ENCODE data around the gene AIG1. TPM values are rescaled to one million over a fixed set of nuclear protein-coding genes. Genes with fewer than 3 reads are reported as not detected.

Gene AIG1
- total and polyA plus RNA-seq, 2 of the 4 experiments (the other 2 are of a cell fraction) = 21.3 to 27.1 TPM

DNA sequence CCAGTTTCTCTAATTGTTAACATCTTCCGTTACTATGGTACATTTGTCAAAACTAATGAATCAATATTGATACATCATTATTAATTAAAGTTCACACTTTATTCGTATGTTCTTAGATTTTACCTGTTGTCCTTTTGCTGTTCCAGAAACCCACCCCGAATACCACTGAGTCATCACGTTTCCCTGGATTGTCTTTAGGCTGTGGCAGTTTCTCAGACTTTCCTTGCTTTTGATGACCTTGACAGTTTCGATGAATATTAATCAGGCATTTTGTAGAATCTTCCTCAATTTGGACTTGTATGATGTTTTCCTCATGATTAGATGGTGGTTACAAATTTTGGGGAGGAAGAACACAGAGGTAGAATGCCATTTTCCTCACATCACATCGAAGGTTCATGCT is 39.1 kb upstream of the AIG1 start:
- H2AK9ac ChIP-seq (replicated peaks; ENCODE audit: low read depth, low read length, poor library complexity) = no peak overlapping the region
- H3K4me2 ChIP-seq (ENCODE audit: low read depth, low read length) = no peak overlapping the region
- H3K4me3 ChIP-seq (ENCODE audit: insufficient read depth, low read depth, low read length) = no peak overlapping the region
- no peak overlapping the region for H3K14ac ChIP-seq (replicated peaks; ENCODE audit: low read depth, low read length)
- POLR2A ChIA-PET (ENCODE audit: unreplicated experiment) = no interaction called here
- intact Hi-C loops (cut with micrococcal nuclease) (no loop called here), in situ Hi-C loops (cut with MboI; ENCODE audit: low sequenced_read_pairs) (loop anchor here (5.0 kb wide), 1 partner anchor 329 kb away; no protein-coding TSS in a partner anchor), dilution Hi-C loops (cut with HindIII; ENCODE audit: low sequenced_read_pairs, unreplicated experiment) (no loop called here)
- no peak overlapping the region for H2BK5ac ChIP-seq (ENCODE audit: low read depth, low read length, poor library complexity, severe bottlenecking)
- no peak for ATAC-seq (ENCODE audit: low read depth)
- H2BK15ac ChIP-seq (ENCODE audit: low read depth, low read length) = no peak overlapping the region
- no peaks in the 10 kb centered on the region for H3K4me1 ChIP-seq (ENCODE audit: control insufficient read depth, insufficient read depth, low read length)
- DNase-seq = no peak
- BruUV-seq (replicated peaks) = no TSS peak
- no peak overlapping the region for H2BK120ac ChIP-seq (ENCODE audit: low read depth, low read length)
- no peak overlapping the region for H3K23ac ChIP-seq (ENCODE audit: low read depth, low read length)
- no peak overlapping the region for H2AFZ ChIP-seq (replicated peaks; ENCODE audit: low read length, poor library complexity)
- H4K8ac ChIP-seq (ENCODE audit: low read depth in 2 of 2, low read length in 2 of 2) = no peak overlapping the region
- no peaks in the 10 kb centered on the region for H3K36me3 ChIP-seq (ENCODE audit: control insufficient read depth, insufficient read depth, low read length)
- H3K27me3 ChIP-seq (ENCODE audit: control insufficient read depth, insufficient read depth, low read length) = no peaks in the 10 kb centered on the region
- no peak overlapping the region for H3K56ac ChIP-seq (ENCODE audit: extremely low read depth, insufficient read depth, low read length)
- no peak overlapping the region for H3K27ac ChIP-seq (ENCODE audit: insufficient read depth, low read length)
- no peak overlapping the region for H3K9ac ChIP-seq (ENCODE audit: low read depth, low read length)
- H4K91ac ChIP-seq (ENCODE audit: insufficient read depth, low read depth, low read length) = no peak overlapping the region
- H2AK5ac ChIP-seq (ENCODE audit: low read depth, low read length) = no peak overlapping the region
- TF ChIP-seq NFE2L2 (IDR thresholded peaks at IDR 0.05; ENCODE audit: low read depth, low read length) (no peak), MAFK (IDR thresholded peaks at IDR 0.05; ENCODE audit: low read depth, low read length) (peak; percentile 22; the same call in 1 of the 2 replicates), MXI1 (IDR thresholded peaks at IDR 0.05; ENCODE audit: borderline replicate concordance, low read depth, low read length) (no peak), RFX5 (IDR thresholded peaks at IDR 0.05; ENCODE audit: low read depth, low read length) (no peak), CTCF (conservative IDR thresholded peaks at IDR 0.05; ENCODE audit: low read depth, low read length) (no peak), CHD1 (IDR thresholded peaks at IDR 0.05; ENCODE audit: low read depth, low read length) (no peak)
- no peak overlapping the region for H3K18ac ChIP-seq (ENCODE audit: low read depth, low read length)
- no peak overlapping the region for H2BK20ac ChIP-seq (ENCODE audit: low read depth, low read length)
- no peaks in the 10 kb centered on the region for H3K79me1 ChIP-seq (ENCODE audit: low read depth in 1 of 2, low read length in 2 of 2)
- CTCF ChIA-PET = no interaction called here
- no peaks in the 10 kb centered on the region for H3K9me3 ChIP-seq (ENCODE audit: control insufficient read depth, insufficient read depth, low read length)
- H4K20me1 ChIP-seq (ENCODE audit: insufficient read depth, low read length) = no peaks in the 10 kb centered on the region
- WGBS, 2 experiments (ENCODE audit: extremely low coverage in 2 of 2, insufficient read length in 1 of 2) = no CpG with 5 or more reads among the region's 6 CpGs
- H3K4ac ChIP-seq (ENCODE audit: low read depth, low read length) = no peak overlapping the region
- no peaks in the 10 kb centered on the region for H3K9me1 ChIP-seq (ENCODE audit: insufficient read depth, low read length)
- no peak overlapping the region for H4K5ac ChIP-seq (ENCODE audit: low read depth, low read length)
